DOHH2 (cell line): ENCODE measurements around the gene CAMTA1.

Experiments used
- EZH2phosphoT487 ChIP-seq: fragments of 200-600 bp; sonication (generic); IDR thresholded peaks from 2 replicates; pipeline ENCODE4 v1.6.1; 2017; ENCODE audit warnings: borderline replicate concordance, mild to moderate bottlenecking, antibody characterized with exemption, low read length, moderate library complexity, mixed read lengths
- TF ChIP-seq, protein P1 (sequence below): fragments of 200-600 bp; sonication (generic); IDR thresholded peaks from one replicate; pipeline ENCODE4 v1.5.1; 2014; ENCODE audit warnings: antibody characterized with exemption, mild to moderate bottlenecking, low read depth, low read length; ENCODE audit not compliant: poor library complexity, severe bottlenecking

DNA sequence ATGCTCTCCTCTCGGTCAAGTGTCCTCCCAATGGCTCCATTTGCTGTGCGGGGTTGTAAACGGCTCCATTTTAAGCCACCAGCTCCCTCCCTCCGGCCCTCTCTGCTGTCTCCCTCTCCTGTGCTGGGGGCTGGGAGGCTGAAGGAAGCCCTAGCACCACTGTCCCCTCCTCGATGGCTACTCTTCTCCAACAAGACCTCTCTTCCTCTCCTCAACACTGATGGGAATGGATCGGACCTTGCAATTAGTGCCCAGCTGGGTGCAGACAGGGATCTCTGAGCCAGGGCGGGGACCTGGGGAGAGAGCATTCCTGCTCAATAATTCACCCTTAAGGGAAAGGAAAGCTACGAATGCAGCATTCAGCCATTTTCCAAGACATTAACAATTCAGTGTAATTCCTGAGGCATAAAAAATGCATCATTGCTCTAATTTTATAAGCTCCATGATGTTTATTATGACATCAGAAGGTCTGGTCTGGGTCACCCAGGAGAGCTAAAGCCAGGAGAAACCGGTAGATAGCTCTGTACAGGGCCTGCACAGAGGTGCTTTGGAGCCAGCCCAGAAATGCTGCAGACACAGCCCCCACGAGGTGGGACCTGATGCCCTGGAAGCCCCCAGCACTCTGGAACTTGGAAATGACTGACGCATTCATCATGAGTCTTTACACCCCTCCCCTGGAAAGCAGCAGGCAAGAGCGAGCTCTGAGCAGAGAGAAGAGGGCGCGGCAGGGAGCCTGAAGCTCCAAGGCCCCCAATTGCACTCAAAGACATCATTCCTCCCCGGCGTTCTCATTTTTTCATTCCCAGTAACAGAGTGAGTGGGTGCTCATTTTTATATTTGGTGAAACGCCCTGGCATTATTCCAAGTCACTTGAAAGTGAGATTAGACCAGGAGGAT lies 909.6 kb downstream of the CAMTA1 start:
- TF ChIP-seq, protein P1, sequence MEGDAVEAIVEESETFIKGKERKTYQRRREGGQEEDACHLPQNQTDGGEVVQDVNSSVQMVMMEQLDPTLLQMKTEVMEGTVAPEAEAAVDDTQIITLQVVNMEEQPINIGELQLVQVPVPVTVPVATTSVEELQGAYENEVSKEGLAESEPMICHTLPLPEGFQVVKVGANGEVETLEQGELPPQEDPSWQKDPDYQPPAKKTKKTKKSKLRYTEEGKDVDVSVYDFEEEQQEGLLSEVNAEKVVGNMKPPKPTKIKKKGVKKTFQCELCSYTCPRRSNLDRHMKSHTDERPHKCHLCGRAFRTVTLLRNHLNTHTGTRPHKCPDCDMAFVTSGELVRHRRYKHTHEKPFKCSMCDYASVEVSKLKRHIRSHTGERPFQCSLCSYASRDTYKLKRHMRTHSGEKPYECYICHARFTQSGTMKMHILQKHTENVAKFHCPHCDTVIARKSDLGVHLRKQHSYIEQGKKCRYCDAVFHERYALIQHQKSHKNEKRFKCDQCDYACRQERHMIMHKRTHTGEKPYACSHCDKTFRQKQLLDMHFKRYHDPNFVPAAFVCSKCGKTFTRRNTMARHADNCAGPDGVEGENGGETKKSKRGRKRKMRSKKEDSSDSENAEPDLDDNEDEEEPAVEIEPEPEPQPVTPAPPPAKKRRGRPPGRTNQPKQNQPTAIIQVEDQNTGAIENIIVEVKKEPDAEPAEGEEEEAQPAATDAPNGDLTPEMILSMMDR, result no peak
- no peak for TF ChIP-seq EZH2phosphoT487
